ENCODE results near the gene GRIN2B. TPM values are rescaled to one million over a fixed set of nuclear protein-coding genes. Genes with fewer than 3 reads are reported as not detected.

GRIN2B gene
- total and polyA plus RNA-seq, 5 donors from 2014 or later, result not detected

GRCh38 chr12:13973996-13974395 is 7.4 kb downstream of the GRIN2B start:
- H3K27ac ChIP-seq (ENCODE audit: insufficient read depth, low read length, poor library complexity, severe bottlenecking), result no peak overlapping the region
- H3K4me1 ChIP-seq (ENCODE audit: control insufficient read depth, insufficient read depth, low read length, poor library complexity, severe bottlenecking), result no peaks in the 10 kb centered on the region
- H3K4me3 Mint-ChIP-seq, result no peak overlapping the region
- no peaks in the 10 kb centered on the region for H3K36me3 Mint-ChIP-seq
- H3K27me3 Mint-ChIP-seq, result peaks cover 15% of the 10 kb centered on the region
- no peak overlapping the region for H3K27ac Mint-ChIP-seq
- H3K27me3 ChIP-seq (ENCODE audit: control insufficient read depth, insufficient read depth, low read length), result no peaks in the 10 kb centered on the region
- no peaks in the 10 kb centered on the region for H3K4me1 Mint-ChIP-seq
- H3K36me3 ChIP-seq (ENCODE audit: control insufficient read depth, insufficient read depth, low read length), result no peaks in the 10 kb centered on the region
- H3K4me3 ChIP-seq (ENCODE audit: low read depth, low read length), result no peak overlapping the region
- no peaks in the 10 kb centered on the region for H3K9me3 ChIP-seq (ENCODE audit: control insufficient read depth in 2 of 2, low read length in 2 of 2)
- peaks cover 0 to 4% (median 1%) of the 10 kb centered on the region in 7 donors for H3K9me3 Mint-ChIP-seq
- no peak for ATAC-seq (ENCODE audit: low read depth in 2 of 2)
- DNase-seq, result no peak

DNA sequence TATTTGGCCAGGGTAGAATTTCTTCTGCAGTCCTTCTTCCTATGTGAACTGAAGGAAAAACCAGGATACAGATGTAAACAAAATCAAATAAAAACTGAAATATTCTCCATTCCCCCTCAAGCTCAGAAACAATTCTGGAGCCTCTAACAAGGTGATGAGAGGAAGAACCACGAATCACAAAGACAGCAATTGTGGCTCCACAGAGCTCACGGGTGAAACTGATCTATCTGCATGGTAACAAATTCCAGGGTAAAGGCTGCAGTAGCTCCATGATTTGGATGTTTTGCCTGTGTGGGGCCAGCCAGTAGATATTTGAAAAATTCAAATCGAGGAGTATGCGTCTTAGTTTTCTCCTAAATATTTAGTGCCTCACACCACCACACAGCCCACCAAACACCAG is 10.6 kb downstream of the GRIN2B start:
- Histone ChIP-seq H3K4me1 (ENCODE audit: control insufficient read depth, insufficient read depth, low read length, poor library complexity, severe bottlenecking) (no peaks in the 10 kb centered on the region), H3K9me3 (ENCODE audit: control insufficient read depth in 2 of 2, low read length in 2 of 2) (no peaks in the 10 kb centered on the region), H3K27ac (ENCODE audit: insufficient read depth, low read length, poor library complexity, severe bottlenecking) (no peak overlapping the region), H3K36me3 (ENCODE audit: control insufficient read depth, insufficient read depth, low read length) (no peaks in the 10 kb centered on the region), H3K27me3 (ENCODE audit: control insufficient read depth, insufficient read depth, low read length) (no peaks in the 10 kb centered on the region), H3K4me3 (ENCODE audit: low read depth, low read length) (no peak overlapping the region)
- peaks cover 0 to 3% (median 0%) of the 10 kb centered on the region in 7 donors for H3K9me3 Mint-ChIP-seq
- no peak overlapping the region for H3K27ac Mint-ChIP-seq
- ATAC-seq (ENCODE audit: low read depth in 2 of 2) (no peak), DNase-seq (no peak)
- no peaks in the 10 kb centered on the region for H3K36me3 Mint-ChIP-seq
- H3K4me1 Mint-ChIP-seq, result no peaks in the 10 kb centered on the region
- peaks cover 4% of the 10 kb centered on the region for H3K27me3 Mint-ChIP-seq
- H3K4me3 Mint-ChIP-seq, result no peak overlapping the region

- no peaks in the 10 kb centered on the region for H3K36me3 ChIP-seq (ENCODE audit: control insufficient read depth, insufficient read depth, low read length)
- H3K27me3 ChIP-seq (ENCODE audit: control insufficient read depth, insufficient read depth, low read length), result no peaks in the 10 kb centered on the region
- Mint-ChIP-seq H3K4me3 (no peak overlapping the region), H3K27ac (no peak overlapping the region), H3K27me3 (no peaks in the 10 kb centered on the region), H3K9me3 (no peaks in the 10 kb centered on the region), H3K36me3 (no peaks in the 10 kb centered on the region), H3K4me1 (no peaks in the 10 kb centered on the region)
- H3K4me1 ChIP-seq (ENCODE audit: control insufficient read depth, insufficient read depth, low read length, poor library complexity, severe bottlenecking), result no peaks in the 10 kb centered on the region
- DNase-seq (no peak), ATAC-seq (ENCODE audit: low read depth in 2 of 2) (no peak)
- H3K9me3 ChIP-seq (ENCODE audit: control insufficient read depth in 2 of 2, low read length in 2 of 2), result no peaks in the 10 kb centered on the region
- no peak overlapping the region for H3K27ac ChIP-seq (ENCODE audit: insufficient read depth, low read length, poor library complexity, severe bottlenecking)
- no peak overlapping the region for H3K4me3 ChIP-seq (ENCODE audit: low read depth, low read length)
Observed at GRCh38 chr12:13968281-13968680, 13.1 kb downstream of the GRIN2B start.

GRCh38 chr12:13964666-13965065 is 16.7 kb downstream of the GRIN2B start:
- Histone ChIP-seq H3K27me3 (ENCODE audit: control insufficient read depth, insufficient read depth, low read length) (no peaks in the 10 kb centered on the region), H3K36me3 (ENCODE audit: control insufficient read depth, insufficient read depth, low read length) (no peaks in the 10 kb centered on the region), H3K9me3 (ENCODE audit: control insufficient read depth in 2 of 2, low read length in 2 of 2) (no peaks in the 10 kb centered on the region), H3K4me1 (ENCODE audit: control insufficient read depth, insufficient read depth, low read length, poor library complexity, severe bottlenecking) (no peaks in the 10 kb centered on the region), H3K27ac (ENCODE audit: insufficient read depth, low read length, poor library complexity, severe bottlenecking) (no peak overlapping the region), H3K4me3 (ENCODE audit: low read depth, low read length) (no peak overlapping the region)
- Mint-ChIP-seq H3K4me1 (no peaks in the 10 kb centered on the region), H3K27me3 (no peaks in the 10 kb centered on the region), H3K4me3 (no peak overlapping the region), H3K27ac (no peak overlapping the region), H3K9me3 (peaks cover 0 to 6% (median 0%) of the 10 kb centered on the region in 7 donors), H3K36me3 (no peaks in the 10 kb centered on the region)
- ATAC-seq (ENCODE audit: low read depth in 2 of 2) (no peak), DNase-seq (no peak)

DNA sequence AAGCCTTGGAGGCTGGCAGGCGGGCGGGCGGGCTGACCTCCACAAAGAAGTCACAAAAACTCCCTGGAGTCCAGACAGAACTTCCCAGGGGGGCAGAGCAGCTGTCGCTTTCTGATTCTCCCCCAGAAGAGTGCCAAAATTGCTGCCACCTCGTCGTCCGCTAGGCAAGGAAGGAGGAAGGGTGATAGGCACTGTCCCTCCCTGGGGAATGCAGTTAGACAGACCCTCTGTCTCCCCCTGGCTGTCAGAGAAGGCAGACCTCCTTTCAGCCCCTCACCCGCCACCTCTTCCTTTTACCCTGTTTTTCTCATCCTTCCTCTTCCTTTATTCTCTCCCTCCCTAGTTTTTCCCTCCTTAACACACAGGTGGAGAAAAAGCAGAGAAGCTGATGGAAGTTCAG is 18.7 kb downstream of the GRIN2B start:
- Histone ChIP-seq H3K4me3 (ENCODE audit: low read depth, low read length) (no peak overlapping the region), H3K4me1 (ENCODE audit: control insufficient read depth, insufficient read depth, low read length, poor library complexity, severe bottlenecking) (no peaks in the 10 kb centered on the region), H3K36me3 (ENCODE audit: control insufficient read depth, insufficient read depth, low read length) (no peaks in the 10 kb centered on the region), H3K27ac (ENCODE audit: insufficient read depth, low read length, poor library complexity, severe bottlenecking) (no peak overlapping the region), H3K9me3 (ENCODE audit: control insufficient read depth in 2 of 2, low read length in 2 of 2) (no peaks in the 10 kb centered on the region), H3K27me3 (ENCODE audit: control insufficient read depth, insufficient read depth, low read length) (no peaks in the 10 kb centered on the region)
- Mint-ChIP-seq H3K27ac (no peak overlapping the region), H3K9me3 (peaks cover 0 to 6% (median 0%) of the 10 kb centered on the region in 7 donors), H3K4me1 (no peaks in the 10 kb centered on the region), H3K36me3 (no peaks in the 10 kb centered on the region), H3K27me3 (no peaks in the 10 kb centered on the region), H3K4me3 (no peak overlapping the region)
- ATAC-seq (ENCODE audit: low read depth in 2 of 2) (no peak), DNase-seq (no peak)

DNA sequence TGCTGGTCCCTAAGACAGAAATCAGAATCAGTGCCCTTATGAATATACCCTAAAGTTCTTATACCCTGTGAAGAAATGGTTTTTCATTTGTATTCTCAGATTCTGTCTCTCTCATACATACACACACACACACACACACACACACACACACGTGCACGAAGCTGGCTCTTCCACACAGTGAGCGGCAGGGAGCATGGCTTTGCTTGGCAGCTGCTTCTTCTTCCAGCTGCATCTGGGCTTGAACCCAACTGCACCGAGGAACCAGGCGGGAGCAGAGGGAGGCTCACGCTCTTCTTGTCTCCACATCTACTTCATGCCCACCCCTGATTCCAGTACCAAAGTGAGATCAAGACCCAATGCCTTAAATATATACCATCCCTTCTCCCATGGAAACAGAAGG is 19.4 kb downstream of the GRIN2B start:
- H3K4me1 Mint-ChIP-seq, result no peaks in the 10 kb centered on the region
- no peaks in the 10 kb centered on the region for H3K36me3 Mint-ChIP-seq
- Histone ChIP-seq H3K27me3 (ENCODE audit: control insufficient read depth, insufficient read depth, low read length) (no peaks in the 10 kb centered on the region), H3K27ac (ENCODE audit: insufficient read depth, low read length, poor library complexity, severe bottlenecking) (no peak overlapping the region), H3K4me3 (ENCODE audit: low read depth, low read length) (no peak overlapping the region), H3K9me3 (ENCODE audit: control insufficient read depth in 2 of 2, low read length in 2 of 2) (no peaks in the 10 kb centered on the region), H3K36me3 (ENCODE audit: control insufficient read depth, insufficient read depth, low read length) (no peaks in the 10 kb centered on the region), H3K4me1 (ENCODE audit: control insufficient read depth, insufficient read depth, low read length, poor library complexity, severe bottlenecking) (no peaks in the 10 kb centered on the region)
- H3K4me3 Mint-ChIP-seq, result no peak overlapping the region
- no peaks in the 10 kb centered on the region for H3K27me3 Mint-ChIP-seq
- no peak for DNase-seq
- no peak for ATAC-seq (ENCODE audit: low read depth in 2 of 2)
- peaks cover 0 to 6% (median 0%) of the 10 kb centered on the region in 7 donors for H3K9me3 Mint-ChIP-seq
- H3K27ac Mint-ChIP-seq, result no peak overlapping the region

GRCh38 chr12:13959131-13959723 is 22.2 kb downstream of the GRIN2B start:
- no peaks in the 10 kb centered on the region for H3K27me3 Mint-ChIP-seq

GRCh38 chr12:13957576-13957975 is 23.8 kb downstream of the GRIN2B start:
- no peak overlapping the region for H3K27ac ChIP-seq (ENCODE audit: insufficient read depth, low read length, poor library complexity, severe bottlenecking)
- H3K36me3 ChIP-seq (ENCODE audit: control insufficient read depth, insufficient read depth, low read length), result no peaks in the 10 kb centered on the region
- ATAC-seq (ENCODE audit: low read depth in 2 of 2) (no peak), DNase-seq (no peak)
- Mint-ChIP-seq H3K27ac (no peak overlapping the region), H3K36me3 (no peaks in the 10 kb centered on the region), H3K4me1 (no peaks in the 10 kb centered on the region), H3K9me3 (peaks cover 0 to 3% (median 0%) of the 10 kb centered on the region in 7 donors), H3K27me3 (no peaks in the 10 kb centered on the region), H3K4me3 (no peak overlapping the region)
- no peak overlapping the region for H3K4me3 ChIP-seq (ENCODE audit: low read depth, low read length)
- H3K27me3 ChIP-seq (ENCODE audit: control insufficient read depth, insufficient read depth, low read length), result no peaks in the 10 kb centered on the region
- H3K9me3 ChIP-seq (ENCODE audit: control insufficient read depth in 2 of 2, low read length in 2 of 2), result no peaks in the 10 kb centered on the region
- H3K4me1 ChIP-seq (ENCODE audit: control insufficient read depth, insufficient read depth, low read length, poor library complexity, severe bottlenecking), result no peaks in the 10 kb centered on the region

More at GRCh38 chr12:13959131-13959723, 22.2 kb downstream of the GRIN2B start:
- H3K27ac Mint-ChIP-seq, result no peak overlapping the region
- peaks cover 0 to 6% (median 0%) of the 10 kb centered on the region in 7 donors for H3K9me3 Mint-ChIP-seq
- Histone ChIP-seq H3K27me3 (ENCODE audit: control insufficient read depth, insufficient read depth, low read length) (no peaks in the 10 kb centered on the region), H3K9me3 (ENCODE audit: control insufficient read depth in 2 of 2, low read length in 2 of 2) (no peaks in the 10 kb centered on the region), H3K4me3 (ENCODE audit: low read depth, low read length) (no peak overlapping the region), H3K36me3 (ENCODE audit: control insufficient read depth, insufficient read depth, low read length) (no peaks in the 10 kb centered on the region), H3K4me1 (ENCODE audit: control insufficient read depth, insufficient read depth, low read length, poor library complexity, severe bottlenecking) (no peaks in the 10 kb centered on the region), H3K27ac (ENCODE audit: insufficient read depth, low read length, poor library complexity, severe bottlenecking) (no peak overlapping the region)
- no peaks in the 10 kb centered on the region for H3K4me1 Mint-ChIP-seq
- ATAC-seq (ENCODE audit: low read depth in 2 of 2) (no peak), DNase-seq (no peak)
- H3K36me3 Mint-ChIP-seq, result no peaks in the 10 kb centered on the region
- no peak overlapping the region for H3K4me3 Mint-ChIP-seq
